Measurements from ENCODE around the gene BCO1.

BCO1 gene

GRCh38 chr16:81276323-81276722 is 37.8 kb downstream of the BCO1 start:
- no peak for DNase-seq

- DNase-seq: no peak
Observed at GRCh38 chr16:81277541-81278080, 39.1 kb downstream of the BCO1 start.

GRCh38 chr16:81278526-81278925 is 40.0 kb downstream of the BCO1 start:
- DNase-seq: no peak

- DNase-seq: no peak
Observed at GRCh38 chr16:81279392-81279791, 40.9 kb downstream of the BCO1 start.

- DNase-seq: no peak
Observed at GRCh38 chr16:81280393-81280792, 41.9 kb downstream of the BCO1 start.

GRCh38 chr16:81283044-81283443 is 44.6 kb downstream of the BCO1 start:
- no peak for DNase-seq

- DNase-seq: no peak
Observed at GRCh38 chr16:81284995-81285600, 46.6 kb downstream of the BCO1 start.

- DNase-seq: no peak
Observed at GRCh38 chr16:81286190-81286589, 47.7 kb downstream of the BCO1 start.

GRCh38 chr16:81291117-81291516 is 52.6 kb downstream of the BCO1 start:
- no peak for DNase-seq

- DNase-seq: no peak
Observed at GRCh38 chr16:81292936-81293335, 54.4 kb downstream of the BCO1 start.

GRCh38 chr16:81293909-81294802 is 55.7 kb downstream of the BCO1 start:
- DNase-seq: no peak

GRCh38 chr16:81296631-81297030 is 58.1 kb downstream of the BCO1 start:
- no peak for DNase-seq

- no peak for DNase-seq
Observed at GRCh38 chr16:81307770-81308169, 69.3 kb downstream of the BCO1 start.

GRCh38 chr16:81310045-81310644 is 71.7 kb downstream of the BCO1 start:
- DNase-seq: no peak

- DNase-seq: no peak
Observed at GRCh38 chr16:81311762-81312161, 73.3 kb downstream of the BCO1 start.

GRCh38 chr16:81313701-81314602 is 75.5 kb downstream of the BCO1 start:
- DNase-seq: no peak

GRCh38 chr16:81314603-81315270 is 76.2 kb downstream of the BCO1 start, which contains the start of gene GAN:
GAN (plus strand) TSS chr16:81314962; CDS start chr16:81315114, 152 bp downstream.
- peak; percentile 94 for DNase-seq

GRCh38 chr16:81315271-81316175 is 77.0 kb downstream of the BCO1 start:
- peak; percentile 54 for DNase-seq

- DNase-seq: no peak
Observed at GRCh38 chr16:81316176-81316496, 77.6 kb downstream of the BCO1 start.

- DNase-seq: no peak
Observed at GRCh38 chr16:81318711-81319110, 80.2 kb downstream of the BCO1 start.
